ENCODE data around the gene TESK1. TPM values are rescaled to one million over a fixed set of nuclear protein-coding genes. Genes with fewer than 3 reads are reported as not detected.
A peak's percentile ranks its signal among the peaks of the same experiment; 100 is the strongest.

Gene TESK1
- total RNA-seq, 4 donors from 2014 or later, result 2.0 to 59.7 (median 15.5) TPM

- no peaks in the 10 kb centered on the region for H3K4me1 ChIP-seq
- no peaks in the 10 kb centered on the region for H3K9me3 ChIP-seq
- TF ChIP-seq POLR2A (IDR thresholded peaks at IDR 0.05) (no peak), CTCF (IDR thresholded peaks at IDR 0.05) (no peak)
- no peak overlapping the region for H3K4me3 ChIP-seq
- no peak for DNase-seq
- intact Hi-C loops (cut with DNase I; ENCODE audit: low total_unique reads), result no loop called here
- H3K27me3 ChIP-seq, result no peaks in the 10 kb centered on the region
- H3K36me3 ChIP-seq, result no peaks in the 10 kb centered on the region
- no peak overlapping the region for H3K27ac ChIP-seq
These were observed 7.8 kb downstream of the TESK1 start for GRCh38 chr9:35612843-35613242.

GRCh38 chr9:35615981-35616680, 11.1 kb downstream of the TESK1 start:
- Histone ChIP-seq H3K27ac (no peak overlapping the region), H3K4me3 (no peak overlapping the region), H3K36me3 (no peaks in the 10 kb centered on the region), H3K4me1 (no peaks in the 10 kb centered on the region), H3K27me3 (no peaks in the 10 kb centered on the region), H3K9me3 (no peaks in the 10 kb centered on the region)
- TF ChIP-seq POLR2A (IDR thresholded peaks at IDR 0.05) (no peak), CTCF (IDR thresholded peaks at IDR 0.05) (no peak)
- intact Hi-C loops (cut with DNase I; ENCODE audit: low total_unique reads), result no loop called here
- no peak for DNase-seq

GRCh38 chr9:35616681-35617459, 11.8 kb downstream of the TESK1 start:
- intact Hi-C loops (cut with DNase I; ENCODE audit: low total_unique reads), result no loop called here
- TF ChIP-seq CTCF (IDR thresholded peaks at IDR 0.05) (no peak), POLR2A (IDR thresholded peaks at IDR 0.05) (no peak)
- H3K27ac ChIP-seq, result no peak overlapping the region
- no peaks in the 10 kb centered on the region for H3K27me3 ChIP-seq
- peak; percentile 64 to 68 for DNase-seq
- H3K9me3 ChIP-seq, result no peaks in the 10 kb centered on the region
- no peaks in the 10 kb centered on the region for H3K36me3 ChIP-seq
- H3K4me3 ChIP-seq, result peak overlapping the region; percentile 27 to 34
- H3K4me1 ChIP-seq, result no peaks in the 10 kb centered on the region

- no peak for TF ChIP-seq CTCF (IDR thresholded peaks at IDR 0.05)
- TF ChIP-seq POLR2A (IDR thresholded peaks at IDR 0.05), result no peak
- Histone ChIP-seq H3K27me3 (no peaks in the 10 kb centered on the region), H3K36me3 (no peaks in the 10 kb centered on the region), H3K4me3 (no peak overlapping the region), H3K9me3 (no peaks in the 10 kb centered on the region), H3K4me1 (no peaks in the 10 kb centered on the region), H3K27ac (no peak overlapping the region)
- intact Hi-C loops (cut with DNase I; ENCODE audit: low total_unique reads), result no loop called here
- DNase-seq, result no peak
These were observed 12.5 kb downstream of the TESK1 start for GRCh38 chr9:35617548-35617947.

GRCh38 chr9:35618325-35618727, 13.3 kb downstream of the TESK1 start, which contains the start of gene CD72:
CD72 (minus strand) TSS chr9:35618413; CDS start chr9:35618303, 110 bp downstream.
- TF ChIP-seq POLR2A (IDR thresholded peaks at IDR 0.05), result no peak
- no peak for TF ChIP-seq CTCF (IDR thresholded peaks at IDR 0.05)
- Histone ChIP-seq H3K27ac (no peak within 1 kb of the TSS), H3K4me1 (no peaks in the 10 kb centered on the region), H3K36me3 (no peaks in the 10 kb centered on the region), H3K4me3 (peak within 1 kb of the TSS; percentile 27 to 34), H3K9me3 (no peaks in the 10 kb centered on the region), H3K27me3 (no peaks in the 10 kb centered on the region)
- intact Hi-C loops (cut with DNase I; ENCODE audit: low total_unique reads), result no loop called here
- no peak for DNase-seq
